CD4-positive, alpha-beta T cell treated with Interferon gamma for 1 hour (primary cell): ENCODE measurements around the gene TMEM170A.
"Not testable (repeated sequence)": the region's sequence is repeated elsewhere in the genome, so short reads cannot be mapped to it uniquely, and the experiment has no call there.

Source experiments
- DNase-seq: peaks from one replicate; pipeline ENCODE4 v3.0.0-alpha.2; 2020

TMEM170A gene

GRCh38 chr16:75446416-75446815 is 18.1 kb downstream of the TMEM170A start:
- DNase-seq, result no peak

- no peak for DNase-seq
These were observed 19.2 kb downstream of the TMEM170A start for GRCh38 chr16:75445298-75445697.

- no peak for DNase-seq
These were observed 21.2 kb downstream of the TMEM170A start for GRCh38 chr16:75443298-75443697.

- peak; percentile 80 for DNase-seq
These were observed 30.6 kb downstream of the TMEM170A start for GRCh38 chr16:75433732-75434413.

GRCh38 chr16:75432828-75433731 is 31.4 kb downstream of the TMEM170A start, which contains the start of gene CFDP1:
TSS of gene CFDP1 (minus strand) at chr16:75433503. CDS start at chr16:75433352, 151 bp downstream.
- DNase-seq, result peak; percentile 94

GRCh38 chr16:75429621-75430403 is 34.7 kb downstream of the TMEM170A start:
- no peak for DNase-seq

GRCh38 chr16:75426524-75426923 is 38.0 kb downstream of the TMEM170A start:
- DNase-seq, result not testable (repeated sequence)

- DNase-seq, result not testable (repeated sequence)
These were observed 40.3 kb downstream of the TMEM170A start for GRCh38 chr16:75424105-75424762.

- no peak for DNase-seq
These were observed 40.8 kb downstream of the TMEM170A start for GRCh38 chr16:75423723-75424104.

- no peak for DNase-seq
These were observed 42.7 kb downstream of the TMEM170A start for GRCh38 chr16:75421820-75422126.

GRCh38 chr16:75420987-75421819 is 43.3 kb downstream of the TMEM170A start:
- DNase-seq, result no peak

GRCh38 chr16:75416904-75417565 is 47.5 kb downstream of the TMEM170A start:
- no peak for DNase-seq

- no peak for DNase-seq
These were observed 49.2 kb downstream of the TMEM170A start for GRCh38 chr16:75415169-75415905.

GRCh38 chr16:75413951-75414350 is 50.5 kb downstream of the TMEM170A start:
- no peak for DNase-seq

GRCh38 chr16:75406943-75407342 is 57.5 kb downstream of the TMEM170A start:
- no peak for DNase-seq

GRCh38 chr16:75402821-75403475 is 61.5 kb downstream of the TMEM170A start:
- DNase-seq, result no peak

GRCh38 chr16:75402159-75402820 is 62.2 kb downstream of the TMEM170A start:
- no peak for DNase-seq

GRCh38 chr16:75401691-75402090 is 62.8 kb downstream of the TMEM170A start:
- no peak for DNase-seq

- DNase-seq, result no peak
These were observed 66.2 kb downstream of the TMEM170A start for GRCh38 chr16:75398333-75398732.
